Tibial artery (tissue), 4 donors: Measurements from ENCODE around the gene MYO3B.

ENCODE experiments used
- DNase-seq, 2 donors: peaks; one replicate each; pipeline ENCODE4 v3.0.0-alpha.2; 2019
- H3K27ac ChIP-seq, 2 donors: fragments of 200-600 bp; sonication (generic) in 1 of 2; 1 replicate in 1 of 2; 2 replicates in 1 of 2; pipeline ENCODE4 v1.5.1; 2018 to 2019; ENCODE audit warnings: mild to moderate bottlenecking in 1 of 2
- H3K27me3 ChIP-seq, 2 donors: fragments of 200-600 bp; sonication (generic) in 1 of 2; one replicate each; pipeline versions ENCODE4 v1.5.1 to v1.6.0; 2016 to 2019
- H3K36me3 ChIP-seq, 3 donors: fragments of 200-600 bp; sonication (generic) in 2 of 3; one replicate each; pipeline ENCODE4 v1.5.1; 2016 to 2019; ENCODE audit warnings: mild to moderate bottlenecking in 2 of 3
- H3K4me1 ChIP-seq, 4 donors: fragments of 200-600 bp; sonication (generic) in 2 of 4; 1 replicate in 3 of 4; 2 replicates in 1 of 4; pipeline ENCODE4 v1.5.1; 2016 to 2019
- H3K4me3 ChIP-seq, 2 donors: fragments of 200-600 bp; sonication (generic) in 1 of 2; 1 replicate in 1 of 2; 2 replicates in 1 of 2; pipeline ENCODE4 v1.5.1; 2018 to 2019; ENCODE audit warnings: mild to moderate bottlenecking in 2 of 2
- H3K9me3 ChIP-seq, 3 donors: fragments of 200-600 bp; sonication (generic) in 1 of 3; one replicate each; pipeline ENCODE4 v1.5.1; 2016 to 2019
- intact Hi-C: fragments of 100-400 bp; cut with DNase I; formaldehyde crosslinking; loops from one replicate; pipeline ENCODE4 v1.15.0; 2023; ENCODE audit warnings: low total_unique reads
- TF ChIP-seq, protein P1 (sequence below), 2 experiments: fragments of 200-600 bp in 1 of 2; fragments of 450-650 bp in 1 of 2; IDR thresholded peaks; one replicate each; pipeline ENCODE4 v1.5.1; 2017 to 2019; ENCODE audit warnings: antibody characterized with exemption in 2 of 2, mild to moderate bottlenecking in 1 of 2, moderate library complexity in 1 of 2

The MYO3B gene

DNA sequence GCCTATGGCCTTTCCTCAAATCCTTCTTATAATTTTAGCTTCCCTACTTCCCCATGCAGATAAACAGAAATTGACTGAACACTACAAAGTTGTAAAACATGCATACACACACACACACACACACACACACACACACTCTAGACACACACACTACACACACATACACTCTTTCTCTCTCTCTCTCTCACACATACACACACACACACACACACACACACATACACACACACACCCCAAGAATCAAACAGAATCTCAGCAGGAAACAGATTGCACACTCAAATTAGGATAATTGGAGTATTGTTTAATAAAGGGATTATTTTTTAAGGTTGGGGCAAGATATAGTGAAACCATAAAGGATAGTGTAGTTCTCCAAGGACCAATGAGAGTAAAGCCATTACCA lies 385.0 kb downstream of the MYO3B start:
- no peak for DNase-seq
- intact Hi-C loops, result no loop called here
- H3K27me3 ChIP-seq, result no peaks in the 10 kb centered on the region
- no peak overlapping the region for H3K27ac ChIP-seq
- TF ChIP-seq, protein P1, sequence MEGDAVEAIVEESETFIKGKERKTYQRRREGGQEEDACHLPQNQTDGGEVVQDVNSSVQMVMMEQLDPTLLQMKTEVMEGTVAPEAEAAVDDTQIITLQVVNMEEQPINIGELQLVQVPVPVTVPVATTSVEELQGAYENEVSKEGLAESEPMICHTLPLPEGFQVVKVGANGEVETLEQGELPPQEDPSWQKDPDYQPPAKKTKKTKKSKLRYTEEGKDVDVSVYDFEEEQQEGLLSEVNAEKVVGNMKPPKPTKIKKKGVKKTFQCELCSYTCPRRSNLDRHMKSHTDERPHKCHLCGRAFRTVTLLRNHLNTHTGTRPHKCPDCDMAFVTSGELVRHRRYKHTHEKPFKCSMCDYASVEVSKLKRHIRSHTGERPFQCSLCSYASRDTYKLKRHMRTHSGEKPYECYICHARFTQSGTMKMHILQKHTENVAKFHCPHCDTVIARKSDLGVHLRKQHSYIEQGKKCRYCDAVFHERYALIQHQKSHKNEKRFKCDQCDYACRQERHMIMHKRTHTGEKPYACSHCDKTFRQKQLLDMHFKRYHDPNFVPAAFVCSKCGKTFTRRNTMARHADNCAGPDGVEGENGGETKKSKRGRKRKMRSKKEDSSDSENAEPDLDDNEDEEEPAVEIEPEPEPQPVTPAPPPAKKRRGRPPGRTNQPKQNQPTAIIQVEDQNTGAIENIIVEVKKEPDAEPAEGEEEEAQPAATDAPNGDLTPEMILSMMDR (IDR thresholded peaks at IDR 0.05), result no peak
- H3K36me3 ChIP-seq, result no peaks in the 10 kb centered on the region
- H3K4me1 ChIP-seq, result peaks cover 0 to 27% (median 5%) of the 10 kb centered on the region in 4 donors
- no peaks in the 10 kb centered on the region for H3K9me3 ChIP-seq
- no peak overlapping the region for H3K4me3 ChIP-seq

DNA sequence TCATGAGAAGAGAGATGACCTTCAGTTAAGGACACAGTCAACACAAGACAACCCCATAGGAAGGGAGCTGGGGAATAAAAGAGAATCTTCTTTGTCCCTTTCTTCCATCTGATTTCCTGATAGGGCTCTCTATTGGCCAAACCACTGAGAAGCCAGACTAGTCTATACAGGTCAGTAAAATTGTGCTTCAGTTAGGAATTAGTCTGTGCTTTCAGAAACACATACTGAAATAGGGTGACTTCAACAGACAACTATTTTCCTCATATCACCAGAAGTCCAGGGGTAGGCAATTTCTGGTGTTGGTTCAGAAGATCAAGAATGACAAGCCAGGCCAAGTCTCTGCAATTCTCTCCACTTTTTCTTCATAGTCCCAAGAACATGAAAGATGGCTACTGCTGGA lies 385.5 kb downstream of the MYO3B start:
- Histone ChIP-seq H3K27me3 (no peaks in the 10 kb centered on the region), H3K27ac (no peak overlapping the region), H3K4me3 (no peak overlapping the region), H3K36me3 (no peaks in the 10 kb centered on the region), H3K9me3 (no peaks in the 10 kb centered on the region), H3K4me1 (peaks cover 0 to 27% (median 5%) of the 10 kb centered on the region in 4 donors)
- no peak for DNase-seq
- TF ChIP-seq, protein P1 (IDR thresholded peaks at IDR 0.05), result no peak
- intact Hi-C loops, result no loop called here

DNA sequence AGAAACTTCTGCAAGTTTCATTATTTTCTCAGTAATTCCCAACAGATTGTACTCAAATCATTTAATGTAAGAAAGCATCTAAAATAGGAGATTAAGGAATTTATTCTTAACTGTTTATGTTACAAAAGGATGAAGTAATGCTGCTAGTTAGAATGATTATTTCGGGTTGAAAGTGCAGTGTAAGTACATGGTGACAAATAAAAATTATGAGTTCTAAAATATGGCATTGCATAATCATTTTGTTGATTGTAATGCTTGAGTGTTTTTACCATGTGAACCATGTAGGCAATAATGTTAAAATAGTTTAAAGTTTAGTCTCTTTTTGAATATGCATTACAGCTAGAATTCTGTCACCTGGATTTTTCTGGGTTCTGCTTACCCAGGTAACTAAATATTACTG lies 388.2 kb downstream of the MYO3B start:
- TF ChIP-seq, protein P1 (IDR thresholded peaks at IDR 0.05), result no peak
- no peak for DNase-seq
- Histone ChIP-seq H3K9me3 (no peaks in the 10 kb centered on the region), H3K27ac (no peak overlapping the region), H3K27me3 (no peaks in the 10 kb centered on the region), H3K4me3 (no peak overlapping the region), H3K36me3 (no peaks in the 10 kb centered on the region), H3K4me1 (peaks cover 0 to 12% (median 3%) of the 10 kb centered on the region in 4 donors)
- intact Hi-C loops, result no loop called here

DNA sequence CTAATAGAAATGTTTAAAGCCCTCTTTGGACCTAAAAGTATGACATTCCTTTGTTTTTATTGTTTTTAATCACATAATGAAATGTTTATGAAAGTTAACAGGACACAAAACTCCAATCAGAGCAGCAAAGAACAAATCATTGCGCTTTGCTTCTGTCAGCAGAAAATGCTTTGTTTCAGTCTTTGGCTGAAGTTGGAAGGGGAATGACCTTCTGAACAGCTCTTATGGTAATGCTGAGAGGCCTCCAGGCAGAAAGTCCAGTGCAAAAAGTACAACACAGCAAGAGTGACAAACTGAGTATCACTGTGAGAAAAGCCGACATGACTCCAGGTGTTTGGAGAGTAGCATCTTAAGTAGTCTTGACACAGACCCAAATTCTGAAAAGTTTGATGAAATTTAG lies 389.5 kb downstream of the MYO3B start:
- no peak overlapping the region for H3K27ac ChIP-seq
- H3K4me1 ChIP-seq, result peaks cover 0 to 12% (median 3%) of the 10 kb centered on the region in 4 donors
- DNase-seq, result no peak
- no peak overlapping the region for H3K4me3 ChIP-seq
- intact Hi-C loops, result no loop called here
- no peaks in the 10 kb centered on the region for H3K36me3 ChIP-seq
- TF ChIP-seq, protein P1 (IDR thresholded peaks at IDR 0.05), result no peak
- H3K9me3 ChIP-seq, result no peaks in the 10 kb centered on the region
- H3K27me3 ChIP-seq, result no peaks in the 10 kb centered on the region

DNA sequence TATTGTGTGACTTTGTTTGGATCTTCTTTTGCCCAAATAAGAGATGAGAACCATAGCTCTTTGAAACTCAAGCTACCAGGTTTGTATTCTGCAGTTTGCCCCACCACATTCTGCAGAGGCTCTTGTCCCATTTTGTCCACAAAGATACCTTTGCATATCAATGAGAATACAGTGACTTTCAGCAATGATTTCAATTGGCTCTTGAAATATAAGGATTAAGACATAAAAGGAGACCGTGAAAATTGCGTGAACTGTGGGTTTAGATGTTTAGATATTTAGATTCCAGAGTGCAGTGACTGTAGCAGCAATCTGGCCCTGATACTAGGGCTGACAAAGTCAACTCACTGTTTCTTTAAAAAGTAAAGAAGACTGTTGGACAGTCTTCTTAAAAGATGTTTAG lies 390.6 kb downstream of the MYO3B start:
- TF ChIP-seq, protein P1 (IDR thresholded peaks at IDR 0.05), result no peak
- Histone ChIP-seq H3K27ac (no peak overlapping the region), H3K27me3 (no peaks in the 10 kb centered on the region), H3K36me3 (no peaks in the 10 kb centered on the region), H3K4me3 (no peak overlapping the region), H3K4me1 (peaks cover 0 to 9% (median 2%) of the 10 kb centered on the region in 4 donors), H3K9me3 (no peaks in the 10 kb centered on the region)
- intact Hi-C loops, result no loop called here
- DNase-seq, result no peak

DNA sequence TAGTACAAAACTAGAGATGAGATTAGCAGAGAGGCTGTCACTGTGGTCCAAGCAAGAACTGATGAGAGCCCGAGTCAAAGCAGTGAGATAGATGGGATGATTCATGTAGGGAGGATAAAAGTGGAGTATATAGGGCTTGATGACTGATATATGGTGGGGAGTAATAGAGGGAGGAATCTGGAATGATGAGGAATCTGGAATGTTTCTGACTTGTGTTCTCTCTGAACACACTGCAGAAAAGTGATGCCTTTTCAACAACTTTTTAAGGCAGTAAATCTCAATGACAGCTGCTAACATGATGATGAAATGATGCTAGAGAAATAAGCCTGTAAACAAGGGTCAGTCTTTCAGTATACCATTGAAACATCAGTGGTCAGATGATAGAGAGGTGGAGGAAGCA lies 393.7 kb downstream of the MYO3B start:
- no peaks in the 10 kb centered on the region for H3K27me3 ChIP-seq
- DNase-seq, result no peak
- intact Hi-C loops, result no loop called here

More for the DNA sequence above, 393.7 kb downstream of the MYO3B start:
- H3K27ac ChIP-seq, result no peak overlapping the region
- H3K9me3 ChIP-seq, result no peaks in the 10 kb centered on the region
- H3K4me3 ChIP-seq, result no peak overlapping the region
- TF ChIP-seq, protein P1 (IDR thresholded peaks at IDR 0.05), result no peak
- no peaks in the 10 kb centered on the region for H3K4me1 ChIP-seq
- H3K36me3 ChIP-seq, result no peaks in the 10 kb centered on the region
